ENCODE data around the gene GABPA.

DNA sequence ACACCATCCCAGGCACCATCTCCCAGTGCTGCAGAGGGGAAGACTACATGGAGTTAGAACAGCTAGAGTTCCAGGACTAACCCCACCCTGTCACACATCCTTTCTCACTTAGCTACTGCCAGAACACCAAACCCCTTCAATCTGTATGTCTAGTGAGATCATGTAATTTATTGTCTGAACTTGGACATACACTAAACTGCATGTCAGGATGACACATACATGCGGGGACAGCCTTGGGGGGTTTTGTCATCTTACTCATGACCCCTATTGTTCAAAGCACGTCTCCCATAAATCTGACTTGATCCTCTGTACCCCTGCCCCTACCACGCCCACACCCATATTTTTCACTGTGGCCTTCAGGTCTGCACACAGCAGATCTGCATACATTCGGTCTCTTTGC is 71.3 kb downstream of the GABPA start:
- TF ChIP-seq, protein P1, sequence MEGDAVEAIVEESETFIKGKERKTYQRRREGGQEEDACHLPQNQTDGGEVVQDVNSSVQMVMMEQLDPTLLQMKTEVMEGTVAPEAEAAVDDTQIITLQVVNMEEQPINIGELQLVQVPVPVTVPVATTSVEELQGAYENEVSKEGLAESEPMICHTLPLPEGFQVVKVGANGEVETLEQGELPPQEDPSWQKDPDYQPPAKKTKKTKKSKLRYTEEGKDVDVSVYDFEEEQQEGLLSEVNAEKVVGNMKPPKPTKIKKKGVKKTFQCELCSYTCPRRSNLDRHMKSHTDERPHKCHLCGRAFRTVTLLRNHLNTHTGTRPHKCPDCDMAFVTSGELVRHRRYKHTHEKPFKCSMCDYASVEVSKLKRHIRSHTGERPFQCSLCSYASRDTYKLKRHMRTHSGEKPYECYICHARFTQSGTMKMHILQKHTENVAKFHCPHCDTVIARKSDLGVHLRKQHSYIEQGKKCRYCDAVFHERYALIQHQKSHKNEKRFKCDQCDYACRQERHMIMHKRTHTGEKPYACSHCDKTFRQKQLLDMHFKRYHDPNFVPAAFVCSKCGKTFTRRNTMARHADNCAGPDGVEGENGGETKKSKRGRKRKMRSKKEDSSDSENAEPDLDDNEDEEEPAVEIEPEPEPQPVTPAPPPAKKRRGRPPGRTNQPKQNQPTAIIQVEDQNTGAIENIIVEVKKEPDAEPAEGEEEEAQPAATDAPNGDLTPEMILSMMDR (IDR thresholded peaks at IDR 0.05): no peak
- TF ChIP-seq EZH2 (IDR thresholded peaks at IDR 0.05; ENCODE audit: borderline replicate concordance, insufficient read depth, low read depth, low read length, poor library complexity, severe bottlenecking): no peak

All from B cell (primary cell).